ENCODE data around the gene IRF2BP2. TPM values are rescaled to one million over a fixed set of nuclear protein-coding genes. Genes with fewer than 3 reads are reported as not detected.
"Not testable (repeated sequence)": the region's sequence is repeated elsewhere in the genome, so short reads cannot be mapped to it uniquely, and the experiment has no call there.

IRF2BP2 gene
- polyA plus RNA-seq (2013, experiment 1 of 2; ENCODE audit: insufficient read length): 64.3 TPM
- polyA plus RNA-seq (2013, experiment 2 of 2; ENCODE audit: insufficient read length): 57.0 TPM

DNA sequence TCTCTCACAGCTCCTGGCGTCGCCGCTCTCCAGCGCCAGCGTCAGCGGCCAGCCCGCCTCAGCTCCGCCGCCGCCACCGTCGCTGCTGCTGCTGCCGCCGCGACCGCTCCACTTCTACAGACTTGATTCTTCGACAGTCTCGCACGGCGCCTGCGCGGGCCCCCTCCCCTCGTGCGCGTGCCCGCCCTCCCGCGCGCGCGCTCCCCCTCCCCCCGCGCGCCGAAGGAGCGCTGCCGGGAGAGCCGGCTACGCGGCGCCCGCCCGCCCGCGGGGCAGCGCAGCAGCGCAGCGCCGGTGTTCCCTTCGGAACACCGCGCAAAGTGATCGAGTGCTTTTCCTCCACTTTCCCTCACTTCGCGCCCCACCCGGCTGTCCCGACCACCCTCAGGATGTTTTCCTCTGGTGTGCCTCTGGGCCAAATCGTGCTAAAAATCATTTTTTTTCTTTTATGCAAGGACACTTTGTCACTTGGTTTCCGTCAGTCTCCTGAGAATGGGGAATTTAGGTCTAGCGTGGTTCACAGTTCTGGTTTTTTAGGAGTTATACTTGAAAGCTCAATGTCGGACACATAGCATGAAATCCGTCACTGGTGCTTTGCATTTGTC, at the start of gene IRF2BP2:
TSS of gene IRF2BP2 (minus strand) at position 118 of the 605 bp plus-strand sequence. CDS start 684 bp downstream, outside the sequence.
- peak; percentile 87 for DNase-seq

- peak; percentile 84 for DNase-seq
Observed at GRCh38 chr1:234659538-234659937, 49.6 kb upstream of the IRF2BP2 start.

- peak; percentile 74 for DNase-seq
Observed at GRCh38 chr1:234658138-234658537, 48.2 kb upstream of the IRF2BP2 start.

DNA sequence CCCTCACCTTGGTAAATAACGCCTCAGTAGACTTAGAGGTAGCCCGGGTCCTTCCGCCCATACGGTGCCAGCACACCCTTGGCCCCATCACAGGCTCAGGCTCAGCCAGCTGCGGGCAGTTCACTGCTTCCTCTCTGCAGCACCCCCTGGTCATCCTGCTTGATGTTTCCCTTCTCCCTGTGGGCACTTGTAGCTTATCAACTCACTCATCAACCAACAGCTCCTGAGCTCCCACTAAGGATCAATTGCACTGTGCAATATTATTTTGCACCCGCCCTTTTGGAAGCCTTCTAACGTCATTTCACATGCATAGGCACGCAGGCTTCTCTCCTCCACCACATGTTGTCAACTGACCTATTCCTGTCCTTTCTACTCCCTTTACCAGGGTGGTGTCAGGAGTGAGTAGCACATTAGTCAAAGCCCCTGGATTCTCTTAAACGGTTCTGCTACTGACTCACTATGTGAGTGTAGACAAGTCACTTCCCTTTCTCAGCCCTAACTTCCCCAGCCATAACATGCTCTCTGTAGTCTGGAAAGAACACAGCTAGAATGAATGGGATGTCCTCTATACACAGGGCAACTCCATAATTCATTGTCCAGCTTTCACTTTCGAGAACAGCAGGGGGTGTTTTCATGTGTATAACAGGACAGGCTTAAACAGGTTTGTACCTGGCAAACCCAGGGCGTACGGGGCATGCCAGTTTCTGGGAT, 47.1 kb upstream of the IRF2BP2 start:
- DNase-seq: peak; percentile 98

DNA sequence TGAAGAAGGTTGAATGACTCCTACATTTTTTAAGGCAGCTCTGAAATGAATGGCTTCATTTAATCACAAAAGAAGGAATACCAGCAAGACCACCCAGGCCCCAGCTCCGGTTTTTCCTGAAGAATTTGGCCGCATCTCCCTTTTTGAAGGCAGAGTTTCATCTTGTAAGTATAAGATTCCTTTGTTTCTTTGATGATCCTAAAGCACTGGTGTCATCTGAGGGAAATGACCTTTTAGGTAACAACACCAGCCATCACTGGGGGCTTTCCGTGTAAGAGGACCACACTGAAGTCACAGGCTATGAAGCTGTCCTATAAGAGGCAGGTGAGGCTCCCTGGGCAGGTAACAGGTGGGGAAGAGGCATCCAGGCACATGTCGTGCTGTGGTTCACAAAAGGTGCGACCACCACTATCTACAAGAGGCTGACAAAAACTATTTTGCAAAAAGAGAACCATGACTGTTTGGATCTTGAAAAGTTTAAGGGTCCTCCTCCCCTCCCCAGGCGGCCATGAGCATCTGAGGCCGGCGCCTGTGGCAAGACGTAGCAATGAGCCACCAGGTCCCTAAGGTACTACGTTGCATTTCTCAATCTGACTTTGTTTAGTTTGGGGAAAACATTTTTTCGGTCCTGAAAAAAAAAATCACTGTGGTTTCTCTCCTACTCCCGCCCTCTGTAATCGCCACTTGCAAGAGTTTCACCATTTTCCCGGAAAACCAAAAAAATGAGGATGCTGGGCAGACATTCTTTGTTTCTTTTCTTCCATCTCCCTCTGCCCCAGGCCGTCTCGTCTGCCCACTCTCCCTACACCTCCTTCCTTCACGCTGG, 46.3 kb upstream of the IRF2BP2 start:
- peak; percentile 52 for DNase-seq

DNA sequence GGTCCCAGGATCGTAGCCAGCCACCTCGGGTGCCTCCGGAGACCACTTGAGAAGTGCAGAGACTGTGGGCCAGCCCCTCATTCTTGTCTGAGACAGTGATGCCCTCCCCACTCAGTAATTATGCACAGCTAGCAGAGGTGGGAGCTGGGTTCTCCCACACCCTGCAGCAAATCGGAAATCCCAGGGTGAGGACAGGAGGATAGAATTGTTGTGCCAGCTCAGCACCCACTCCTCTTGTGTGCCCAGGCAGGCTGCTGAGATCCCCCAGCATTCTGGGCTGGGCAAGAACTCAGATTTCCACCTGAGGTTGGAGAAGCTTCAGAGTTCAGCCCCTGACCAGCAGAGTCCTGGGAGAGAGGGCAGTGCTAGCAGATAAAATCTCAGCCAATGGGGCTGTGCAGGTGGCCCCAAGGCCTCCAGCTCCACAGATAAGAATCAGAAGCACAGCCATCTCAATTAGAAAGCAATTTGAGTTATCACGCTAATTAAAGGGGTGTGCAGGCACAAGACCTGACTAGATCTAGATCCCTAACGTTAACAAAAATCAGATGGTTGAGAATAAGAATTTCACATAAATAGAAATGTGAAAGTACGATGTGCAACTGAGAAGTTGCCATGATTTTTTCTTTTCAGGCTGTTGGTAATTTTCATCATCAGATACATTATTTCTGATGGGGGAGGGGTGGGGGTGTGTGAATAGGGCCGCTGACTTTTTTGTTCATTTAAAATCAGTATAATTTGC, 45.5 kb upstream of the IRF2BP2 start:
- no peak for DNase-seq

- DNase-seq: no peak
Observed at GRCh38 chr1:234654002-234654733, 44.2 kb upstream of the IRF2BP2 start.

GRCh38 chr1:234649432-234650081, 39.6 kb upstream of the IRF2BP2 start:
- DNase-seq: no peak

DNA sequence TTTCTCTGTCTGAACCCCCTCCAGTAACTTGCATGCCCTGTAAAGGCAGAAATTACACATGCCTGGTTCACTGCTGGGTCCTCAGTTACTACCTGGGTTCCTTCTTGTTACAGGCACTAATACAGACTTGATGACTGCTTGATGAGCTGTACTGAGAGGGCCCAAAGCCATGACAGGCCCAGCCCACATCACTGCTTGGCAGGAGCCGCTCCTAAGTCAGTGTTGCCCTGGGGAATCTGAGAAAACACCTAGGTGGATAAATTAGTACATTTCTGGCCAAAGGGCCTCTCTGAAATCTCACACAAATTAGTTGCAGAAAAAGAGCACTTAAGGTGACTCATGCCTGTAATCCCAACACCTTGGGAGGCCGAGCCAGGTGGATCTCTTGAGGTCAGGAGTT, 37.8 kb upstream of the IRF2BP2 start:
- DNase-seq: no peak

GRCh38 chr1:234647245-234647644, 37.3 kb upstream of the IRF2BP2 start:
- DNase-seq: no peak

DNA sequence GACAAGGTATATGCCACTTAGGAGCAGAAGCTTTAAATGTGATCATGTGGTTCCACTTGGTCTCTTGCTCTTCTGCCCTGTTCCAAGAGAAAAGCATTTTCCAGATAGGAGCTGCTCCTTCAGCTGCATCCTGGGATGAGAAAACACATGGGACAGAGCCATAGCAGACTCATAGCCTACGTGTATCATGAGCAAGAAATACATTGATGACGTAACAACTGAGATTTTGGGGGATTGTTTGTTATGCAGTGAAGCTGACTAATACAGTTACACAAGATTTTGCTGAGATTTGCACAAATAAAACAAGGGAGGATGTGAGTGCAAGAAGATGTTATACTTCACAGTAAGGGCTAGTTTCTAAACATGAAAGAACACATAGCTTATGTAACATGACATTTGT, 36.0 kb upstream of the IRF2BP2 start:
- no peak for DNase-seq

GRCh38 chr1:234645474-234645953, 35.5 kb upstream of the IRF2BP2 start:
- DNase-seq: no peak

DNA sequence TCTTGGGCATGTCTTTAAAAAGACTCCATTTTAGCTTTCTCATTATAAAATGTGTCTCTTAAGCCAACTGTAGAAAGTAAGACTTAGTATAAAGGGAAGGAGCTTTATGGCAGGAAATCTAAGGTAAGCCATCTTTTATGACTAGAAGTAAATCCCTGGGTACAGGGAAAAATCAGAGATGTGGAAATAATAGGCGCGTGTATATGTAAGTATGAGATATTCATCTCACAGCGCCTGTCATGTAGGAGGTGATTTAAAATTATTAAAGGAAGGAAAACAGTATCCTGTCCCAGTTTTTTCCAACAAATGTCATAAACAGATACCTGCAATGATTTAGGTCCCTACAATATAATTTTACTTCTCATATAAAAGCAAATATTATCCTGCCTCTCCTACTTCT, 35.0 kb upstream of the IRF2BP2 start:
- DNase-seq: no peak

DNA sequence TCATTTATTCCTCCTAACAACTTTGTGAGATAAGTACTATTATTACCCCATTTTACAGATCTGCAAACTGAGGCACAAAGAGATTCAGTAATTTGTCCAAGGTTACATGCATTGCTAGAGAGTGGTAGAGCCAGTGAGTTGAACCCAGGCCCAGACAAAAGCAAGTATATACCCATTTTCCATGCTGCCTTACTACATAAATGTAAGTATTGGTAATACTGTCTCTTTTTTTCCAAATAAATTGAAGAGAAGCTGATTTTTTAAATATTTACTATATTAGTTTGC, 33.8 kb upstream of the IRF2BP2 start:
- no peak for DNase-seq

- no peak for DNase-seq
Observed at GRCh38 chr1:234643111-234643849, 33.3 kb upstream of the IRF2BP2 start.

- DNase-seq: no peak
Observed at GRCh38 chr1:234642428-234642827, 32.5 kb upstream of the IRF2BP2 start.

GRCh38 chr1:234639961-234640360, 30.0 kb upstream of the IRF2BP2 start:
- DNase-seq: no peak

GRCh38 chr1:234638832-234639799, 29.1 kb upstream of the IRF2BP2 start:
- no peak for DNase-seq

DNA sequence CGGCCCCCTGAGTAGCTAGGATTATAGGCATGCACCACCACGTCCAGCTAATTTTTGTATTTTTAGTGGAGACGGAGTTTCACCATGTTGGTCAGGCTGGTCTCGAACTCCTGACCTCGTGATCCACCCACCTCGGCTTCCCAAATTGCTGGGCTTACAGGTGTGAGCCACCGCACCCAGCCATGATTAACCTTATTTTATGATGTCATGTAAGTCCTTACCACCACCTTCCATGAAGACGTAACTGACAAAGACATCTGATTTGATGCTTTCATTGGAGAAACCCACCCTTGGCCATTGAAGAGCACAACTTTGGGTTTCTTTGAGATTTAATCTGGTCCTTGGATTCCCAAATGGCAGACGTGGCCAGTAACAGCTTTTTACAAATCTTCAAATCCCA, 24.9 kb upstream of the IRF2BP2 start:
- not testable (repeated sequence) for DNase-seq

Measured in fibroblast of skin of back (primary cell).